Neural progenitor cell (in vitro differentiated cells): ENCODE results near the gene LRRC53.

Experiments used
- CTCF ChIP-seq: fragments of 200-600 bp; sonication (generic); IDR thresholded peaks from 2 replicates; pipeline ENCODE4 v1.5.1; 2017; ENCODE audit warnings: antibody characterized with exemption, mild to moderate bottlenecking
- EZH2 ChIP-seq: fragments of 200-600 bp; sonication (generic); IDR thresholded peaks from 2 replicates; pipeline ENCODE4 v1.6.1; 2017; ENCODE audit warnings: antibody characterized with exemption, mild to moderate bottlenecking, moderate library complexity
- EZH2phosphoT487 ChIP-seq: fragments of 200-600 bp; sonication (generic); IDR thresholded peaks from 2 replicates; pipeline ENCODE4 v1.6.1; 2017; ENCODE audit warnings: antibody characterized with exemption

- TF ChIP-seq EZH2phosphoT487 (no peak), CTCF (no peak), EZH2 (no peak)
Observed at GRCh38 chr1:74470936-74471335, 41.5 kb downstream of the LRRC53 start.
